GM12874 (cell line): ENCODE measurements around the gene LRP8.

Experiments used
- CTCF ChIP-seq: IDR thresholded peaks from 2 replicates; pipeline ENCODE4 v1.5.1; 2011; ENCODE audit warnings: low read depth, mild to moderate bottlenecking, control low read depth, low read length, moderate library complexity; ENCODE audit not compliant: insufficient read depth

LRP8 gene

GRCh38 chr1:53279296-53280200 lies 48.3 kb downstream of the LRP8 start:
- TF ChIP-seq CTCF, result no peak

GRCh38 chr1:53278298-53278725 lies 49.6 kb downstream of the LRP8 start:
- peak; percentile 77 for TF ChIP-seq CTCF

- no peak for TF ChIP-seq CTCF
These were observed 50.5 kb downstream of the LRP8 start for GRCh38 chr1:53277326-53277725.

- no peak for TF ChIP-seq CTCF
These were observed 51.0 kb downstream of the LRP8 start for GRCh38 chr1:53276902-53277281.

- TF ChIP-seq CTCF, result no peak
These were observed 51.5 kb downstream of the LRP8 start for GRCh38 chr1:53276153-53276901.

GRCh38 chr1:53275566-53275965 lies 52.3 kb downstream of the LRP8 start:
- no peak for TF ChIP-seq CTCF

GRCh38 chr1:53274541-53275185 lies 53.2 kb downstream of the LRP8 start:
- no peak for TF ChIP-seq CTCF
